OCI-LY1 (cell line): ENCODE measurements around the gene MTUS2.

Experiments
- CTCF ChIP-seq: fragments of 200-600 bp; sonication (generic), shearing (Covaris generic); IDR thresholded peaks from 2 replicates; pipeline ENCODE4 v1.5.1; 2017; ENCODE audit warnings: mild to moderate bottlenecking, antibody characterized with exemption, low read length, moderate library complexity, mixed read lengths
- EZH2 ChIP-seq: fragments of 200-600 bp; sonication (generic), shearing (Covaris generic); IDR thresholded peaks from 2 replicates; pipeline ENCODE4 v1.8.0; 2017; ENCODE audit warnings: borderline replicate concordance, mixed run types, mild to moderate bottlenecking, antibody characterized with exemption, low read length, moderate library complexity, mixed read lengths

- TF ChIP-seq CTCF (no peak), EZH2 (no peak)
Observed at GRCh38 chr13:29520671-29521070, 700.5 kb downstream of the MTUS2 start.
